SK-N-SH (cell line): ENCODE measurements around the gene SH3PXD2A.

ENCODE experiments used
- CTCF ChIP-seq: fragments of 200-600 bp; sonication (generic); IDR thresholded peaks from 2 replicates; pipeline ENCODE4 v1.6.1; 2017; ENCODE audit warnings: antibody characterized with exemption, mild to moderate bottlenecking, moderate library complexity
- FOXM1 ChIP-seq: IDR thresholded peaks from 2 replicates; pipeline ENCODE4 v1.4.0; 2012; ENCODE audit warnings: low read depth, mild to moderate bottlenecking
- JUND ChIP-seq: IDR thresholded peaks from 2 replicates; pipeline ENCODE4 v1.4.0; 2012
- NFIC ChIP-seq: IDR thresholded peaks from 2 replicates; pipeline ENCODE4 v1.4.0; 2012; ENCODE audit warnings: borderline replicate concordance
- POLR2AphosphoS5 ChIP-seq: IDR thresholded peaks from 2 replicates; pipeline ENCODE4 v1.6.1; 2012; ENCODE audit warnings: low read depth, low read length
- RXRA ChIP-seq: IDR thresholded peaks from 2 replicates; pipeline ENCODE4 v1.4.0; 2012; ENCODE audit warnings: low read depth, mild to moderate bottlenecking, borderline replicate concordance

- TF ChIP-seq CTCF (no peak), NFIC (no peak), JUND (no peak), RXRA (no peak), FOXM1 (no peak), POLR2AphosphoS5 (no peak)
These were observed 40.6 kb downstream of the SH3PXD2A start for GRCh38 chr10:103814626-103815370.
